Astrocyte of the cerebellum (primary cell): ENCODE data around the gene IGFBP7.

Experiments used
- DNase-seq: peaks from one replicate; pipeline ENCODE4 v3.0.0-alpha.2; 2011; ENCODE audit warnings: low read depth
- H3K4me3 ChIP-seq: 2 replicates; pipeline ENCODE4 v1.5.1; 2011; ENCODE audit warnings: mild to moderate bottlenecking, low read depth, low read length, moderate library complexity
- in situ Hi-C: cut with HindIII; loops from 2 replicates; pipeline ENCODE4 v1.10.0; 2017; ENCODE audit warnings: low sequenced_read_pairs
- TF ChIP-seq, protein P1 (sequence below): IDR thresholded peaks from 2 replicates; pipeline ENCODE4 v1.5.1; 2012; ENCODE audit warnings: low read length, low read depth, moderate library complexity, mild to moderate bottlenecking; ENCODE audit errors: missing control alignments

The IGFBP7 gene

DNA sequence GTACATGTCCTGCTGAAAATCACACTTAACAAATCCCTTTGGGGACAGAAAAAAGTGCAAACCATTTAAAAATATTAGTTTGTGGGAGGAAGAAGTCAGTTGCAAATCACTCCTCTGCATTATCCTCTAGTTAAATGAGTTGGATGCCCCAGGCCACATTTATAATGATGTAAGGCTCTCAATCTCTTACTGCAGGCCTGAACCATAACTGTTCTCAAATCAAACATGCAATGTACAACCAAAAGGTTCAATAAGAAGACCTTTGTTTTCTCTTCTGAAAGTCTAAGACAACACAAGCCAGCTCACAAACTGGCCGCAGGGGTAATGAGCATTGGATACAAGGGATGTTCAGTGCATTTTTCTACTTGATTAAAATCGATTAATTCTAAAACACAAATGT lies 39.7 kb downstream of the IGFBP7 start:
- no peak overlapping the region for H3K4me3 ChIP-seq
- TF ChIP-seq, protein P1, sequence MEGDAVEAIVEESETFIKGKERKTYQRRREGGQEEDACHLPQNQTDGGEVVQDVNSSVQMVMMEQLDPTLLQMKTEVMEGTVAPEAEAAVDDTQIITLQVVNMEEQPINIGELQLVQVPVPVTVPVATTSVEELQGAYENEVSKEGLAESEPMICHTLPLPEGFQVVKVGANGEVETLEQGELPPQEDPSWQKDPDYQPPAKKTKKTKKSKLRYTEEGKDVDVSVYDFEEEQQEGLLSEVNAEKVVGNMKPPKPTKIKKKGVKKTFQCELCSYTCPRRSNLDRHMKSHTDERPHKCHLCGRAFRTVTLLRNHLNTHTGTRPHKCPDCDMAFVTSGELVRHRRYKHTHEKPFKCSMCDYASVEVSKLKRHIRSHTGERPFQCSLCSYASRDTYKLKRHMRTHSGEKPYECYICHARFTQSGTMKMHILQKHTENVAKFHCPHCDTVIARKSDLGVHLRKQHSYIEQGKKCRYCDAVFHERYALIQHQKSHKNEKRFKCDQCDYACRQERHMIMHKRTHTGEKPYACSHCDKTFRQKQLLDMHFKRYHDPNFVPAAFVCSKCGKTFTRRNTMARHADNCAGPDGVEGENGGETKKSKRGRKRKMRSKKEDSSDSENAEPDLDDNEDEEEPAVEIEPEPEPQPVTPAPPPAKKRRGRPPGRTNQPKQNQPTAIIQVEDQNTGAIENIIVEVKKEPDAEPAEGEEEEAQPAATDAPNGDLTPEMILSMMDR, result no peak
- in situ Hi-C loops, result no loop called here
- DNase-seq, result no peak

DNA sequence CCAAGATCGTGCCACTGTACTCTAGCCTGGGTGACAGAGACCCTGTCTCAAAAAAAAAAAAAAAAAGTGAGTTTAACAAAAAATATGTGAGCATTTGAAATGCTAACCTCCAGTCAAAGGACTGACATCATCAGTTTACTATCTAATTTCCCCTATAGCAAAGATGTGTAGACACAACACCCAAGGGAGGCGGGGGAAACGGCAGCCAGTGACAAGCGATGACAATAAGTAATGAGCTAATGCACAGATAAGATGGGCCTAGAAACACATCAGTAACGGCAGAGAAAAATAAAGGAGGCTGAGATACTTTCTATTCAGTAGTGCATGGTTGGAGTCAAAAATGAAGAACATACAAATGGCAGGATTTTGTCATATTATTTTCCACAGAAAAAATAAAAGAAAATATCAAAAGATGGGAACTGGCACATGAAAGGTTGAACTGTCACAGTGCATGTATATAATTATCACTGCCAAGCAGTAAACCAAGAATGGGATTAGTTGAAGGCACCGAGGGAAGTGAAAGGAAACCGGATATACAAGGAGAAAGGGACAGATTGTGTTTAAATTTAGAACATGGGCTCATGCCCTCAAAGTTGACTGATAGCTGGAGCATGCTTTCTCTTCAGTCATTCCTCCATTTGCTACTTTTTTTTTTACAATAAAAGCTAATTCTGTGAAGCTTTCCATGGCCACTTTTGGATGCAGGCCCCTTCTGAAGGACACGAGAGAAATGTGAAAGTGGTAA lies 41.8 kb downstream of the IGFBP7 start:
- TF ChIP-seq, protein P1, result no peak
- H3K4me3 ChIP-seq, result no peak overlapping the region
- DNase-seq, result no peak
- in situ Hi-C loops, result no loop called here

DNA sequence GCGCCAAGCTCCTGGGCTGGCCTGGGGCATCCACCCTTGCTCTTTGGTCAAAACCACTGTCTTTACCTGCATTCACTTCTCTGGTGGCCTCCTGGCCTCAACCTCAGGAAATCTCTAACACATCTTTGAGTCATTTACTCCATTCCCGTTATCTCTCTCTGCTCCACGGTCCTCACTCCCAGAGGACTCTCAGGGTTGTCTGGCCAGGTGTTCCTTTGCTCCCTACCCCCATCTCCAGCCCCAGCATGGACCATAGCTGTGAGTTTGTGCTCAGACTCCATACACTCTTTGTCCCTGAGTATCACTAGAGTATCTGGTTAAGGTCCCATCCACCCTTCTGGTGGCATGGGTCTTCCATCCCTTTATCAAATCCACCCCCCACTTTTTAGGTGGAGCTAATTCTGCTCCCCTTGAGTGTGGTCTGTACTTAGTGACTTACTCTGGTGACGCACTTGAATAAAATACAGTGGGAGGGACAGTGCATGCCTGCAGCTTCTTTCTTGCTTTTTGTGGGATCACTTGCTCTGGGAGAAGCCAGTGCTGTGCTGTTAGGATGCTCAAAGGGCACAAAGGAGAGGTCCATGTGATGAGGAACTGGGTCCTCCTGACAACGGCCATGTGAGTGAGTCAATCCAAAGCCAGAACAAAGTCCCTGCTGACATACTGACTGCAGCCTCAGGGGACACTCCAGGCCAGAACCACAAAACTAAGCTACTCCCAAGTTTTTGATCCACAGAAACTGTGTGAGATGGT lies 44.3 kb downstream of the IGFBP7 start:
- in situ Hi-C loops, result no loop called here
- no peak for DNase-seq
- TF ChIP-seq, protein P1, result no peak
- no peak overlapping the region for H3K4me3 ChIP-seq

DNA sequence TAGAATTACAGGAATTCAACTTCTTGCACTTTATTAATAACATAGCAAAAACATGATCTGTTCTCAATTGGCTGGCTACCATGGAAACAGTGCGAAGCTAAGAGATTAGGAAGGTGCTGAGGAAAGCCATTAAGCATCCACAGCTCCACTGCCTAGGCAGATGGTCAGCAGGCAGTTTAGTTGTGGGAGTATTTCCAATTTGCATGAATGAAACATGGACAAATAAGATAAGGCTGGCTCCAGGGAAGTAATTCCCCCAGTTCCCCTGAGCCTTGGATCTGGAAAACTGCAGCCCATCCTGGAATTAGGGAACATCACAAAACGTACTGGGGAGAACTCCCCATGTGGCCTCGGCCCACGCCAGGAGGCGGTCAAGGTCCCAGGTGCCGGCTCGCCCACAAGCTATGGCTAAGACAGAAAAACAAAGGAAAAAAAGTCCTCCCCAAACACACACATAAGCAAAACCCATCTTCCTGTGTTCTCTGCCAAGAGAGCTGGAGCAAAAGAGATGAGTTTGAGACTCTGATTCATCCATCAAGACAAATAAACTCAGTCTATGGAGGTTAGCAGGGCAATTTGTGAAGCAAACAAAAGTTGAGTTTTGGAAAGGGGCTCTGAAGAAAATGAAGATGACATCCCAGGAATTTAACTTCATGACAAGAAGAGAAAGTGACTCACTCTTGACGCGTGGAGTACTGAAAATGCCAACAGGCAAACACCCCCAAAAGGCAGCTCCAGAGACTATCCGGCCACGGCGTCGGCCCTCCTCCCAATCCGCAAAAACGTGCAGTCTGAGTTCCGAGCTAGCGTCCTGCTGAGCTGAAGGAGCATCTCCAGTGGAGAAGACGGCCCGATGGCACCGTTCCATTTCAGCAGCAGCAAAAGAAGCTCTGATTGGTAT lies 45.1 kb downstream of the IGFBP7 start:
- TF ChIP-seq, protein P1, result no peak
- H3K4me3 ChIP-seq, result no peak overlapping the region
- DNase-seq, result peak; percentile 93
- in situ Hi-C loops, result no loop called here

DNA sequence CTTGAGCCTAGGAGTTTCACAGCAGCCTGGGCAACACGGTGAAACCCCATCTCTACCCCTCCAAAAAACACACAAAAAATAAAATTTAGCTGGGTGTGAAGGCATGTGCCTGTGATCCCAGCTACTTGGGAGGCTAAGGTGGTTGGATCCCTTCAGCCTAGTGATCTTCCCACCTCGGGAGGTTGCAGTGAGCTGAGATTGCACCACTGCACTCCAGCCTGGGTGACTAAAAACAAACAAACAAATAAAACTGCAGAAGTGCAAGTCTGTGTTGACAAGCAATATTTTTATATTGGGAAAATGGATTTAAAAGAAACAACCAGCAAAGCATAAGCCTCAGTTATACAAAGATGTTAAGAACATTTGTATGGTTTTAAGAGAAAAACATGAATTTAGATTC lies 46.1 kb downstream of the IGFBP7 start:
- no peak overlapping the region for H3K4me3 ChIP-seq
- DNase-seq, result no peak
- in situ Hi-C loops, result no loop called here
- TF ChIP-seq, protein P1, result no peak

DNA sequence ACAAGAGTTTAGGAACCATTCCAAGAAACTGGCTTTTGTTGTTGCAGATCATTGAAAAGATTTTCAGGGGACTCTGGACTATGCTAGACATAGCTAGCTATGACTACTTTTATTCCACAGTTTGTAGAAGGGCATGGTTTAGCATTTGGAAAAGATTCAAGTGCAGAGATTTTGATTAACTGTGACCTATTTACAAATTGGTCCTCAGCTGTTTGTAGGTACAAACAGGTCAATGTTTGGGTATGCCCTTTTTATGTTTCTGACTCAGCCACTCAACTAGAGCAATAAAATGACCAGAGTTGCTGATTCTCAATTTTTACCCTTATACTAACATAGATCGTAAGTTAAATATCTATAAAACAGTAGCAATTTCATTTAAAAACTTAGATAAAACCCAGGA lies 46.7 kb downstream of the IGFBP7 start:
- no peak overlapping the region for H3K4me3 ChIP-seq
- in situ Hi-C loops, result no loop called here
- TF ChIP-seq, protein P1, result no peak
- DNase-seq, result no peak
